NCI-H187 treated with DMSO at 0.1 percent for 48 hours (cell line): Measurements from ENCODE around the gene CTNNAL1.

Source experiments
- DNase-seq: peaks from one replicate; lab custom pipeline; 2025; lab: John Stamatoyannopoulos, UW

CTNNAL1 gene

GRCh38 chr9:109026306-109026705 is 13.0 kb upstream of the CTNNAL1 start:
- no peak for DNase-seq

DNA sequence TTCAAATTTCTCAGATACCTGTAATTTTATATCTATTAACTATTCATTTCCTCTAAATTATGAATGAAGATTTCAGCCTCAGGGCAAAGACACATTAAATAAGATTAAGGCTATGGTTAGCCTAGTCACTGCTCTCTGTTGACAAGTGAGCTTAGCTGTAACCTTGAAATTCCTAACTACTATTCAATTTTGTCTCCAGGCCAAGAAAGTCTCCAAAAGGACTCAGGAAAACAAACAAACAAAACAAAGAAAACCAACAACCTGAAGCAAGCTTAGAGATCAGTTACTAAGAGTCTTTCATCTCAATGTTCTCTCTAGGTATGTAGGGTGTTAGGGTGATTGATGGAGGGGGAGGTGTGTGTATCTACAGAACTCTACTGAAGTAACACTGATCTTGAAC is 9.6 kb upstream of the CTNNAL1 start:
- no peak for DNase-seq

- DNase-seq: no peak
These were observed 7.5 kb upstream of the CTNNAL1 start for GRCh38 chr9:109020581-109021511.

DNA sequence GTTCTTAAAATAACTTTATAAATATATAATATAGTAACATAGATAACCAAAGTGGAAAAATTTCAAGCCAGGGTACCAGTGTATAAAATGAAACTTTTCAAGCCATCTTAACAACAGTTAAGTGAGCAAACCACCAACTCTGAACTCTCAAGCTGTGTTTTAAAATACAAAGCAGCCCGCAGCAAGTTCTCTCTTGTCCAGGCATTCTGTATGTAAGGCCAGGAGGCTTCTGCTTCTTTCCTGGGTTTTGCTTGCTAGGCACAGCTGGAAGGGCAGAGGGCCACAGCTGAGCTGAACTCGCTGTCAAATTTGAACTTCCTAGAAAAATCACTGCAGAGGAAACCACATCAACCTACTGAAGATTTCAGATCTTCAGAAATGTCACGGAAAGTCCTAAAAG is 6.8 kb upstream of the CTNNAL1 start:
- no peak for DNase-seq

DNA sequence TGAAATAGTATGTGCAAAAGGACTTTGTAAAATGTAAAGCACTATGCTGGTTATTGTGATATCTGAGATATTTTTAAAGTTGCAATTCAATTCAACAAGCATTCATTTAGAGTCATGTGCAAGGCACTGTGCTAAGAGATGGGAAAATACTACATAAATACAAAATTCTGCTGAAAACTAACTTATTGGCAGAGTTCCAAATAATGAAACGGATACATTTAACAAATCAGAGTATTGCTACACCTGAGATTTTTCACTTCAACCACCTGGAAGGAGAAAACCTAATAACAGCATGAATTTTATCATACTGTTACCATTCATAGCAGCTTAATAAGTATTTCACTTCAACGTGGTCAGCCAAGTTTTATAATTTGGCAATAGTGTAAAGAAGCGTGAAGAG is 6.1 kb upstream of the CTNNAL1 start:
- DNase-seq: no peak

DNA sequence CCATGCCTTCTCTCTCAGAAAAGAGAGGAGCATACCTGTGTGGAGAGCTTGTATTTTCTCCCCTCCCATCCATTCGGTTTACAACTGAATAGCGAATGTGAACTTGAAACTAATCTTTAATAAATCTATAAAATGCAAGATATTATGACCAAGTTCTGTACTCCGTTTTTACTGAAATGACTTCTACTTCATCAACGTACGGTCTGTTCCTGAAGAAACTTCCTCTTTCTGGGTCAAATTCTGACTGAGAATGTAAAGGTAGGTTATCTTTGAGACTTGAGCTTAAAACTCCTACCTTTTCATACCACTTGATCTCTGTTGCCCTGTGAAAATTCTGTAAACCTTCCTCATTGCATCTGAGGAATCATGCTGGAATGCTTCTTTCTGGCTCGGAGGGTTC is 4.2 kb upstream of the CTNNAL1 start:
- DNase-seq: no peak

- no peak for DNase-seq
These were observed 3.8 kb upstream of the CTNNAL1 start for GRCh38 chr9:109017061-109017460.

DNA sequence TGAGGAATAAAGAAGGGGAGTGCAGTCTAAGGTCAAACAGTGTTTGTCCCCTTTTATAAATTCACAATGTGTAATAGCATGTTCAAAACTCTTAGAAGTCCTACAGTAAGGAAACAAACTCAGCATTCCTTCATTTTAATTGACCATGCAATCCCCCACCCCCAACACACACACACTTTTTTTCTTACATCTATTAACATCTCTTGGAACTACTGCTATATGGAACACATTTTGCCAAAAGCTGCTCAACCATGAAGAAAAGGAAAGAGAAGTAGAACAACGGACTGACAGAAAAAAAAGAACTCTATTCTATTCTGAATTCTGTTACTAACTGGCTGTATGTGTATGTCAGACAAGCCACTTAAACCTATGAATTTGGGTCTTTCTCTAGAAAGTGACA is 2.8 kb upstream of the CTNNAL1 start:
- DNase-seq: no peak

- DNase-seq: no peak
These were observed 1.4 kb upstream of the CTNNAL1 start for GRCh38 chr9:109014608-109015280.

DNA sequence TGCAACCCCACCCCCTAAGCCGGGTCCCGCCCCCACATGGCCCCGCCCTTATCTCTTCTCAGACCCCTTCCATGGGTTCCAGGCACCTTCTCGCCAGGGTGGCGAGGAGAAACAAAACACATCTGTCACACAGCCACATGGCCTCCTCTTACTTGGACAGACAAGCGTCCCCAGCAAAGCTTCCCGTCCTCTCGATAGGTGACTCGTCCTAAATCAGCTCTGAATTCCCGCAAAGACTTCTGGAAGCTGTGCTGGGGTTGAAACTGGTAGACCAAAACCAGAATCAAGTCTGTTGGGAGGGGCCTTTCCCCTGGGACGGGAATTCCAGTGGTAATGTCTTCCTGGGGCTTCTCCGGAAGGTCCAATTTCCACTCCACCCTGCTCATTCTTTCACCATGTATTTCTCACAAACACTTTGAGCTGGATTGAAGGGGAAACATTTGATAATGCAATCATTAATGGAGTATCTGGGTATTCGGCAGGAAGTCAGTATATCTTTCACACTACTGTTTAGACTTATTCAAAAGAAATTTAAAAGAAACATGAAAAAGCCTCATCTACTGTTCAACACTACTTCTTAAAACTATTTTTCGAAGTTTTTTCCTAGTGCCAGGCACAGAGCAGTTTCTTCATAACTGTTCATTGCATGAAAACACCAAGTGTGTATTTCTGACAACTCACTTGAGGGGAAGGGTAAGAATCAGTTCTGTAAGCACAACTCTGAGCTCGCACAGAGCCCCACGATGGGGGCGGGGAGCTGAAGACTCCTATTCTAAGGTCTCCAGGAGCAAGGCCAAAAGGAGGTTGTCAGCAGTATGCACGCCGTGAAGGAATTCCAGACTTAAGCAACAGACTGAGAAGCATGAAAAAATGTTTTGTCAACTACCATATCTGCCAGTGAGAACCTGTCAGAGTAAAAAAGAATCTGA is 644 bp upstream of the CTNNAL1 start:
- DNase-seq: no peak

- DNase-seq: no peak
These were observed 1.1 kb downstream of the CTNNAL1 start for GRCh38 chr9:109012009-109012875.

DNA sequence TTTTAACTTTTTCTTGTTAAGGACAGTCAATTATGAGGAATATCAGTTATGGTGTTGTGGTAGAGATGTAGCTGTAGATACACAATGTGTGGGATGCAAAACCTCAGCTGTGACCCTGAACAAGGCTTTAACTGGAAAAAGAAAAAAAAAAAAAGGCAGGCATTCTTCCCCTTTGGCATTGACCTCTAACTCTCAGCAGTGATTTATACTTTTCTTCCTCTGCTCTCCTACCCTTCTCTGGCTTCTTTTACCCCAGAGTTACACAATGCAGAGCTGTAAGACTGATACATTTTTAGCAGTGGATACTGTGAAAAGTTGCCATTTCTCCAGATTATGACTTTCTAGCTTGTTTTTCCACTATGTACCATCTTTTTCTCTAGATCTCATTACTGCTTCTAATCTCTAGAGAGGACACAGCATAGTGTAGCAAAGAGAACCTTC is 2.0 kb downstream of the CTNNAL1 start:
- DNase-seq: no peak

DNA sequence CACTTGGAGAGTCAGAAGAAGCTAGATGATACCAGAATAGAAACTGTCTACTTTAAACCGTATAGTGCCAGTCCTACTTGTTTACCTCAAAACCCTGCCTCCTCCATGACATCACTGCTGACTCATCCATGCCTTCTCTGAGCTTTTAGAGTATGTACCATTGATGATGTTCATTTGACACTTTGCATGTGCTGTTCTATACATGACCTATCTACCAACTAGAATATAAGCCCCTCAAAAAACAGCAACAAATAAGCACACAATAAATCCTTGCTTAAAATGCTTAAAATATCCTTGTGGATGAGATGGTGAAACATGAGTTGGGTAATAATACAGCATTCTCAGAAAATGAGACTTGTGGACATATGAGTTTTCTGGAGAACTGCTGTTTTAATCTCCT is 2.6 kb downstream of the CTNNAL1 start:
- no peak for DNase-seq

DNA sequence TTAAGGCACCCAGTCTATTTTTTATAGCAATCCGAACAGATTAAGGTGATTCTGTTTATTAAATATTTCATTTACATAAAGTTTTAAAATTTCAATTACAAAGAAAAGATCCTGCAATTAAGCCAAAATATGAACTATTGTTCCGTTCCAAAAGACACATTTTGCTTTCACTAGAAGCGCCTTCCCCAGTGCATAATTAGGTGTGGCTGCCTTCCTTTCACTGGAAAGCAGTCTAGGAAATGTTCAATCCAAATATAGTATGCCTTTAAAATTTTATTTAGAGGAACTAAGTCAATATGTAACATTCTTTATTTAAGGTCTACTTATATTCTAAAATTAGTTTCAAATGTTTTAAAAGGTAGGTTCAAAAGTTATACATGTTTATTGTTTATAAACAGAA is 7.6 kb downstream of the CTNNAL1 start:
- DNase-seq: no peak

DNA sequence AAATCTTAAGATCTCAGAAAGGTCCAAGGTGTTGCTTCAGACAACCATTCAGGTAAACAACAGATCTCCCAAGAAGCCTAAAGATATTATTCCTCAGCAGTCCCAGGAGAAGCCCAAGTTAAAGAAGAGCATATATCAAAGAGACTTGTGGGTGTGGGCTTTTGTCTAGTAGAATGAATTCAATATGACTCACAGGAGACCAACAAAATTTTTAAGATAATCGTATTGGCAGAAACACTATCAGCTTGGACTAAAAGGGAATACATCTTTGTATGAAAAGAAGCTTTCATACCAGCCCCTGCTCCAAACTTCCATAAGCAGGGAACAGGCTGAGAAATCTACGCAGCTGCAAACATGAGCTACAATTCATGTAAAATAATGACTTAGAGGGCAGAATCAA is 10.2 kb downstream of the CTNNAL1 start:
- DNase-seq: no peak

DNA sequence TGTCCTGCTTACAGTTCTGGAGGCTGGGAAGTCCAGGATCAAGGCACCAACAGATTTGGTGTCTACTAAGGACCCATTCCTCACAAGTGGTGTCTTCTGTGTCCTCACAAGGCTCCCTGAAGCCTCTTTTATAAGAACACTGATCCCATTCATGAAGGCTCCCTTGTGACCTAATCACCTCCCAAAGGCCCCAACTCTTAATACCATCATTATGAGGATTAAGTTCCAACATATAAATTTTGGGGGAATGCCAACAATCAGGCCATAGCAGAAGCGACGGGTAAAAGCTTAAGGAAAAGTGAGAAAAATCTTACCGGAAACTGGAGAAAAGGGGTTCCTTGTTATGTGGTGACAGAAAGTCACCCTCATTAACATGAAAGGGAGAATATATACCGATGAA is 11.2 kb downstream of the CTNNAL1 start:
- no peak for DNase-seq

GRCh38 chr9:109001275-109001676 is 12.0 kb downstream of the CTNNAL1 start:
- DNase-seq: no peak

DNA sequence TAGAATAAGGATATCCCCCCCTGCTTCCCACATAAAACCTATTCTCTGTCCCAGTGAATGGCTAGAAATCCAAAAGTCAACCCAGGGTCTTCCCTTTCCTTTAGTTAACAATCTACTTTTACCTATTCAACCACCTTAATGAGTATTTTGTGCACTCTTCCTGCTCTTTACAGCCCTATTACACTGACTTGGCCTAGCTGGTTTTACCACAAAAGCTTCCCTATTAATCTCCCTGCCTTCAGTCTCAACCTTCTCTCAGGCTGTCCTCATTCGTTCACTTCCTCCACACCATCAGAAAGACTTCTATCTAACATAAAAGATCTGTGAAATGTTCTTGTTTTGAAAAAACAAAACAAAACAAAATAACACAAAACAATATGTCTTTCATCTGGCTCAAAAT is 16.2 kb downstream of the CTNNAL1 start:
- DNase-seq: no peak

DNA sequence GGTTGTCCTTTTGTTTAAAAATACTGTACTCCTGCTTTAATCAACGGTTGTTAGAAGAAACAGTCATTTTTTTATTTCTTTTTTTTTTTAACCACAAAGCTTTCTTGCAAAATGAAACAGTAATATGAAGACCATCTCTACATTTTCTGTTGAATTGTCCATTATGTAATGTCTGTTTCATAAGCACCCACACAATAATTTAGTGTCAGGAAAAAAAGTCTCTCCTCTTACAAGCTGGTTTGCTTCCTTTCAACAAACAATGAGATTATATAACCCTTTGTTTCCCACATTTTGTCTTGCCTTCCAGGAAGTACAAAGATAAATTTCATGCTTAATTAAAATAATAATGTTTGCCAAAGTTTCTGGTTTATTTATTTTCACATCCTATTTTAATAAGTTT is 16.7 kb downstream of the CTNNAL1 start:
- DNase-seq: no peak

DNA sequence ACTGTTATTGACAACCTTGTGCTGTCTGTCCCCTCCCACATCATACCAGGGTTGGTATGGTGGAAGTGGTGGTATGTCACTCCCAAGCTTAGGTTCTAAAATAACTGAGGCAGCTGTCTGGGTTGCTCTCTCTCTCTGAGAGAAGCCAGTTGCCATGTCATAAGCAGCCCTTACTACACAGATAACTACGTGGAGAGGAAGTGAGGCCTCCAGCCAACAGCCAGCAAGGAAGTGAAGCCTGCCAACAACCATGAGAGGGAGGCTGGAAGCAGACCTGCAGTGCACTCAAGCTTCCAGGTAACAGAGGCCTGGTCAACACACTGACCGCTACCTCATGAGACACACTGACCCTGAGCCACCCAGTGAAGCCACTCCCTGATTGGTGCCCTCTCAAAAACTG is 18.6 kb downstream of the CTNNAL1 start:
- no peak for DNase-seq

- DNase-seq: no peak
These were observed 21.8 kb downstream of the CTNNAL1 start for GRCh38 chr9:108991479-108991878.
